ENCODE data around the gene EXOC6B. TPM values are rescaled to one million over a fixed set of nuclear protein-coding genes. Genes with fewer than 3 reads are reported as not detected.

EXOC6B gene
- total RNA-seq, 1 experiment from 2014 or later: 40.1 TPM

- no peak for DNase-seq
These were observed 22.8 kb upstream of the EXOC6B start for GRCh38 chr2:72848436-72849137.

More at GRCh38 chr2:72848436-72849137, 22.8 kb upstream of the EXOC6B start:
- Histone ChIP-seq H2BK120ac (ENCODE audit: low read depth, low read length, poor library complexity, severe bottlenecking) (no peak overlapping the region), H3K56ac (ENCODE audit: insufficient read length, low read depth, low read length) (no peak overlapping the region), H2AFZ (ENCODE audit: low read length) (no peak overlapping the region), H3K9me3 (ENCODE audit: control insufficient read depth, low read depth, low read length) (no peaks in the 10 kb centered on the region), H2BK20ac (ENCODE audit: low read depth, low read length, poor library complexity, severe bottlenecking) (no peak overlapping the region), H3K14ac (ENCODE audit: insufficient read depth, low read length) (no peak overlapping the region), H3K23me2 (ENCODE audit: insufficient read length, low read depth, low read length, poor library complexity, severe bottlenecking) (no peaks in the 10 kb centered on the region), H4K20me1 (ENCODE audit: control insufficient read depth, insufficient read depth, insufficient read length) (no peaks in the 10 kb centered on the region), H3K79me1 (ENCODE audit: insufficient read depth, low read depth, low read length, poor library complexity, severe bottlenecking) (no peaks in the 10 kb centered on the region), H2BK15ac (ENCODE audit: low read depth, low read length) (no peak overlapping the region), H3K79me2 (ENCODE audit: insufficient read depth, low read length) (no peaks in the 10 kb centered on the region), H3K4me1 (ENCODE audit: insufficient read depth, low read length) (no peaks in the 10 kb centered on the region; the same call in 1 of the 2 replicates), H2BK5ac (ENCODE audit: insufficient read length, low read length) (no peak overlapping the region), H2AK5ac (ENCODE audit: insufficient read length, low read length) (no peak overlapping the region), H3K18ac (ENCODE audit: insufficient read length, low read depth, low read length) (no peak overlapping the region), H3K27me3 (ENCODE audit: insufficient read depth, low read length) (no peaks in the 10 kb centered on the region), H2BK12ac (ENCODE audit: insufficient read length, low read depth, low read length) (no peak overlapping the region), H3K27ac (ENCODE audit: insufficient read length, low read depth, low read length) (no peak overlapping the region), H3K4ac (ENCODE audit: low read depth, low read length) (no peak overlapping the region), H3T11ph (ENCODE audit: low read length) (no peak overlapping the region), H4K91ac (ENCODE audit: insufficient read length, low read depth, low read length) (no peak overlapping the region), H3K4me2 (ENCODE audit: insufficient read depth, insufficient read length, low read length) (no peak overlapping the region), H3K23ac (ENCODE audit: insufficient read length, low read depth, low read length) (no peak overlapping the region), H4K5ac (ENCODE audit: insufficient read length, low read depth, low read length) (no peak overlapping the region), H4K8ac (replicated peaks; ENCODE audit: insufficient read length, low read depth, low read length) (no peak overlapping the region), H3K9ac (ENCODE audit: extremely low read depth, insufficient read length, low read length) (no peak overlapping the region)
- H3K4me3 Mint-ChIP-seq: no peak overlapping the region
- TF ChIP-seq CTCF (conservative IDR thresholded peaks at IDR 0.05): no peak
- no peaks in the 10 kb centered on the region; the same call in none of the 2 replicates for H3K27me3 Mint-ChIP-seq (ENCODE audit: low read depth)
- WGBS (ENCODE audit: extremely low coverage, insufficient read length, low lambda C conversion rate): no CpG with 5 or more reads among the region's 3 CpGs
- H3K36me3 Mint-ChIP-seq (ENCODE audit: insufficient read depth in 1 of 3, low read depth in 3 of 3): no peaks in the 10 kb centered on the region
- H3K9me3 Mint-ChIP-seq: no peaks in the 10 kb centered on the region
- H3K4me1 Mint-ChIP-seq: peaks cover 4 to 5% of the 10 kb centered on the region in 2 experiments
- H3K27ac Mint-ChIP-seq: no peak overlapping the region
